Right forelimb (tissue), 1 donor: ENCODE data around the gene CSK.
"Not testable (repeated sequence)": the region's sequence is repeated elsewhere in the genome, so short reads cannot be mapped to it uniquely, and the experiment has no call there.

Source experiments
- DNase-seq: peaks from one replicate; pipeline ENCODE4 v3.0.0-alpha.2; 2018

CSK gene

DNA sequence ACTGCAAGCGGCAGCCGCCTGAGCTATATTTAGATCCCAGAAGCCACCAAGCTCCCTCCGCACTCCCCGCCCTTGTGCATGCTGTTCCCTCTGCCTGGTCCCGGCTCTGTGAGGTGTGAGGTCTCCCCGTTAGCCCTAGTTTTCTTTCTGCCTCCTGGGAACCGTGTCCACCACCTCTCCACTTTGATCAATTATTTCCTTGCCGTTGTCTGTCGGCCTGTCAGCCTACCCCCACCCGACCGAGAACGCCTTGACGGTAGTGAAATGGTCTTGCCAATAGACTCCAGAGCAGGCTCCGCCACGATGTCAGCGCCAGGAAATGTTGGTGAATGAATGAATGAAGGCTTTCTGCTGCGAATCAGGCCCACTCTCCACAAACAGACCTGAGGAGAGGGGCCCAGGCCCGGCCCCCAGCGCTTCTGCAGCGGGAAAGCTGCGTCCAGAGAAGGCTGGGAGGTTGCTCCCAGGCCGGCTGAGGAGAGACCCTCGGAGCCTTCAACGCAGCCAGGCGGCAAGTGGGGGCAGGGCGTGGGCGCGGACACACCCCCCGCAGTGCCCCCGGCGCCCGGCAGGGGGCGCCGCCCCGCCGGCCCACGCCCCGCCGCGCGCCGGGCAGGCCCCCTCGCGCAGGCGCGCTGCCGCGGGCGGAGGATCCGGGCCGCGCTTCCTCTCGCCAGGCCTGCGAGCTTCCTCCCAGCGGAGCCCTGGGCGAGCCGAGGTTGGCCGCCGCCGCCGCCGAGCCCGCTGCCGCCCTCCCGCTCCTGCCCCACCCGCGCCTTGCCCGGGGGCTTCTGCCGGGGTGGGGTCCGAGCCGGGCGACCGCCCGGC, at the start of gene CSK:
Gene CSK, plus strand, starts transcription at position 650 of the 828 bp plus-strand sequence. CDS start 16,218 bp downstream, outside the sequence.
- peak; percentile 87 for DNase-seq

DNA sequence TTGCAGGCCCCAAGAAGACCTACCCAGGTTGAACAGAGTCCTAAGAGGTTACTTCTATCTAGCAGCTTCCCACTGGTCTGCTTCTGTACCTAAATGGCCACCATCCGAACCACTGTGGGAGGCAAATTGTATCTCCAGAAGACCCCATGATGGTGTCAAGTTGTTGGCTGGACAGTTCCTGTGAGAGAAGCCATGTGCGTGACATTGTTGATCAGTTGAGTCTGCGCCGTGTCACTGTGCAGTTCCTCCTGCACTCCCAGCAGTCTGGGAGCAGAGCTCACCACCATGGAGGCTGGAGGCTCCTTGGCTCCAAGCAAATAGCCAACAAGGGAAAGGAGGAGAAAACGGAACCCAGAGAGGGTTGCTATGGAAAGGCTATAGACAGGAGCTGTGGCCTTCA, 49.0 kb upstream of the CSK start:
- DNase-seq, result no peak

DNA sequence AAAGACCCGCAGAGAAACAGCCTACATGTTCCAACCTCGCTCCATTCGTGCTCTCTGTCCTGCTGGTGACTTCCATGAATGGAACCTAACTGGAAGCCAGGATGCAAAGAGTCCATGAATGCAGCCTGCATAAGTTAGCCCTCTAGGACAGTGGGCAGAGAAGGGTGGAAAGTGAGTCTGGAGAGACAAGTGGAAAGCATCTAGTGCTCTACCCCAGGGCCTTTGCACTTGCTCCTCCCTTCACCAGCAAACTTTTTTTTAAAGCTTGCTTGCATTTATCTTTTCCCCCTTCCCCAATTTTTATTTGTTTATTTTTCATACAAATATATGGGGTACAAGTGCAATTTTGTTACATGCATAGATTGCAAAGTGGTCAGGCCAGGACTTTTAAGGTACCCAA, 48.6 kb upstream of the CSK start:
- no peak for DNase-seq

DNA sequence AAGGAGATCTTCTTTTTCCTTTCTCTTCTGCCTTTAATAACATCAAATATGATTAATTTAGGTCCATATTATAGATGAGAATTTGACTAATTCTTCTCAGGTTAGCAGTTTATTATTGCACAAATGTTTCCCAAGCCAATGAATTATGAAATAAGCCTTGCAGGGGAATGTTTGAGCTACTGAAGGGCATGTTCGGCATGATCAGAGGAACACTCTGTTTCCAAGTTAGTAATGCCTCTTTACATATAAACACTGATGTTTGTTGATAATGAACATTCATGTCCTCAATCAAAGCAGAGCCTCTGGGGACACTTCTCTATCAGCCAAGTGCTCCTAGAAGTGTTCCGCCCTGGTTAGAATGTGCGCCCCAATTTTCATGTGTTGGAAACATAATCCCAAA, 46.6 kb upstream of the CSK start:
- DNase-seq, result no peak

DNA sequence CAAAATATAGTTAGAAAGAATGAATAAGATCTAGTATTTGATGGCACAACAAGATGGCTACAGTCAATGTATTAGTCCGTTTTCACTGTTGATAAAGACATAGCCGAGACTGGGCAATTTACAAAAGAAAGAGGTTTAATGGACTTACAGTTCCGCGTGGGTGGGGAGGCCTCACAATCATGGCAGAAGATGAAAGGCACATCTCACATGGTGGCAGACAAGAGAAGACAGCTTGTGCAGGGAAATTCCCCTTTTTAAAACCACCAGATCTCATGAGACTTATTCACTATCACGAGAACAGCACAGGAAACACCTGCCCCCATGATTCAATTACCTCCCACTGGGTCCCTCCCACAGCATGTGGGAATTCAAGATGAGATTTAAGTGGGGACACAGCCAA, 43.6 kb upstream of the CSK start:
- not testable (repeated sequence) for DNase-seq

DNA sequence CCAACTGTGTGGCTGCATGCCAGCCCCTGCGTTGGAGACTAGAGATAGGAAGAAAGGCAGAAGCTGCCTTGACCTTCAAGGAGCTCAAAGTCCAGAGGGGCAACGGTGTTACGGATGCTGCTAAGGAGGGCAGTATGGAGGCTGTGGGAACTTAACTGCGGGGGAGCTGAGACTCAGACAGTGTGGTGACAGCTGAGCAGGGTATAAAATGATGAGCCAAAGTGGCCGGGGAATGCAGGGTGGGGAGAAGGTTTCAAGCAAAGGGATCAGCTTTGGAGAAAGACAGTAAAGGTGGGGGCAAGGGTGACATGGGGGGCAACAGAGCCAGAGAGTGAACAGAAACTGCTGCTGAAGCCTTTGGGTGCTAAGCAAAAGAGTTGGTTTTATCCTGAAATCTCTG, 39.5 kb upstream of the CSK start:
- DNase-seq, result no peak

DNA sequence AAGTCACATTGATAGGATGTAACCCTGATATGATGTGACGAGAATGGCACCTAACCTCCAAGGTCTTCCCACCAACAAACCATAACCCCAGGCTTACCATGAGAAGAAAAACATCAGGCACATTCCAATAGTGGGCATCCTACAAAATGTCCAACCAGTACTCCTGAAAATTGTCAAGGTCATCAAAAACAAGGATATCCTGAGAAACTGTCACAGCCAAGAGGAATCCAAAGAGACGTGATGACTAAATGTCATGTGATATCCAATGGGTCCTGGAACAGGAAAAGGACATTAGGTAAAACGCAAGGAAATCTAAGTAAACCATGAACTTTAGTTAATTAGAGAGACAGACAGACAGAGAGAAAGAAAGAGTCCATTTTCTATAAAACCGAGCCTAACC, 35.5 kb upstream of the CSK start:
- DNase-seq, result no peak

DNA sequence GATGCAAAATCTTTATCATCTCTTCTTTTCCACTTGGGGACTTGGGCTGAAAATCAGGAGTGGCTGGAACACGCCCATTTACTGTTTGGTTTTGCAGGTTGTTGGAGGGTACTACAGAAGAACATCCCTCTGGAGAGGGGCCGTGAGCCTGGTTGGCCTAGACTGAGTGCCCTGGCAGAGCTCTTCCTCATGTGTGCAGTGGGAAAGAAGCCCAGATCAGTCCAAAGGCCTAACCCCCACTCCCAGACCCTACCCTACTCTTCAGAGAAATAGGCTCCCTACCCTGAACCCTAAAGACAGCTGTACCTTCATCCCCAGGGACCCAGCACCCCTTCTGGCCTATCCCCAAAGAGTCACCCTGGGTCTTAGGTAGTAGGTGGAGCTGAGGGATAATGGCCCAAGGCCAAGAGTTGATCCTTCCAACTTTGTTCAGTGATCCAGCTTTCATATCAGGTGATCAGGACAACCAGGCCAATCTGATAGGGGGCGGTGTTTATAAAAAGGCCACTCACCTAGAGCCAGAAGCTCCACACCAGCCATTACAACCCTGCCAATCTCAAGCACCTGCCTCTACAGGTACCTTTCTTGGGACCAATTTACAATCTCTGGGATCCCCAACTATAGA, 33.4 kb upstream of the CSK start, which contains the start of gene CYP1A2:
Gene CYP1A2, plus strand, starts transcription at position 524 of the 625 bp plus-strand sequence. CDS start 894 bp downstream, outside the sequence.
- no peak for DNase-seq

DNA sequence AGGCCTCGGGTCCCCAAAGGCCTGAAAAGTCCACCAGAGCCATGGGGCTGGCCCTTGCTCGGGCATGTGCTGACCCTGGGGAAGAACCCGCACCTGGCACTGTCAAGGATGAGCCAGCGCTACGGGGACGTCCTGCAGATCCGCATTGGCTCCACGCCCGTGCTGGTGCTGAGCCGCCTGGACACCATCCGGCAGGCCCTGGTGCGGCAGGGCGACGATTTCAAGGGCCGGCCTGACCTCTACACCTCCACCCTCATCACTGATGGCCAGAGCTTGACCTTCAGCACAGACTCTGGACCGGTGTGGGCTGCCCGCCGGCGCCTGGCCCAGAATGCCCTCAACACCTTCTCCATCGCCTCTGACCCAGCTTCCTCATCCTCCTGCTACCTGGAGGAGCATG, 32.0 kb upstream of the CSK start:
- no peak for DNase-seq

DNA sequence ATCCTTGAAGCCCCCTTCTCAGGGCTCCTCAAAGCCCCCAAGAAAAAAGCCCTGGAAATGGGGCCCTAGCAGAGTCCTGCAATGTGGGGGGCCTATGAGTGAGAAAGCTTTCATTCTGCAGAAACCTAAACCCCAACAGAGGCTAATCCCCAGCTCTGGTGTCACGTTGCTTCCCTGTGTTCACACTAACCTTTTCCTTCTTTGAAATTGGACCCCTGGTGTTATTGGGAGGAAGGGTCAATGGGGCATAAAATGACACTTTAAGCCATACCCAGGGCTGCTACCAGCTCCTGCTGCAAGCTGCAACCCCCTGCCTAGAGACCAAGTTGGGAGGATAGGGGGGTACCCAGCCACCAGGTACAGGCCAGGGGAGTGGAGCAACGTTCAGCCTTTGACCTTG, 31.1 kb upstream of the CSK start:
- DNase-seq, result no peak

DNA sequence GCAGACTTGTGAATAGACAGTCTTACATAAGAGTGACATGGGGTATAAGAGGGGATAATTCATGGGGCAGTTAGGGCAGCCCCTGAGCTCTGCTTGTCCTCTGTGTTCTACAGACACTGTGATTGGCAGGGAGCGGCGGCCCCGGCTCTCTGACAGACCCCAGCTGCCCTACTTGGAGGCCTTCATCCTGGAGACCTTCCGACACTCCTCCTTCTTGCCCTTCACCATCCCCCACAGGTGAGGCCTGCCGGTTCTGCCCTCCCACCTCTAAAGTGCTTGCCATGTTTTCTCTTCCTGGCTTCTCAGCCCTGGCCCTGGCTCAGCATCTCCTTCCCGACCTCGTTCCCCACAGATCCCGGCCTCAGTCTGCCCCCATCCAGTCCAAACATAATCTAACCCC, 29.9 kb upstream of the CSK start:
- no peak for DNase-seq

DNA sequence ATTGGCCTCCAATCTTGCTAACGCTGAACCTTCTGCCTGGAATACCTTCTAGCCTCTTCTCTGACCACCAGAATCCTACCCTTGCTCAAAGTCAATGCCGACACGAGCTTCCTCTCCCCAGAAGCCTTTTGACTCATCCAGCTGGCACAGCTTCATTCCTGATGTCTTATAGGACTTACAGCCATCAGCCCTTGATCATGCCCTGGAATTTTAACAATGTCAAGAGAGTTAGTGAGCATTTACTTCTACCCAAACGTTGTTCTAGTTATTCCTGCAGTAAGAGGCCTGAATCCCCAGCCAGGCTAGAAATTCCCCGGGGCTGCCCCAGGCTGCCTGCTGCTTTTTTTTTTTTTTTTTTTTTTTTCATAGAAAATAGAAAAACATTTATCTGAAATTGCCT, 29.3 kb upstream of the CSK start:
- no peak for DNase-seq

DNA sequence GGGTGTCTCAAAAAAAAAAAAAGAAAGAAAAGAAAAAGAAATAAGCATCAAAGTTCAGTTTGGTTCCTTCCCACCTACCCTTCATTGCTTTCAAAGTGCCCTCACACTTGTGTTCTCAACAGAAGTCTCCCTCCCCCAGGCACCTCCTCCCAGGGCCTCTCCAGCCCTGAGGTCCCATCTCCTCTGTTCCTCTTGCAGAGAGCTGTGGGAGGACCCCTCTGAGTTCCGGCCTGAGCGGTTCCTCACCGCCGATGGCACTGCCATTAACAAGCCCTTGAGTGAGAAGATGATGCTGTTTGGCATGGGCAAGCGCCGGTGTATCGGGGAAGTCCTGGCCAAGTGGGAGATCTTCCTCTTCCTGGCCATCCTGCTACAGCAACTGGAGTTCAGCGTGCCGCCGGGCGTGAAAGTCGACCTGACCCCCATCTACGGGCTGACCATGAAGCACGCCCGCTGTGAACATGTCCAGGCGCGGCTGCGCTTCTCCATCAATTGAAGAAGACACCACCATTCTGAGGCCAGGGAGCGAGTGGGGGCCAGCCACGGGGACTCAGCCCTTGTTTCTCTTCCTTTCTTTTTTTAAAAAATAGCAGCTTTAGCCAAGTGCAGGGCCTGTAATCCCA, 27.2 kb upstream of the CSK start:
- no peak for DNase-seq

DNA sequence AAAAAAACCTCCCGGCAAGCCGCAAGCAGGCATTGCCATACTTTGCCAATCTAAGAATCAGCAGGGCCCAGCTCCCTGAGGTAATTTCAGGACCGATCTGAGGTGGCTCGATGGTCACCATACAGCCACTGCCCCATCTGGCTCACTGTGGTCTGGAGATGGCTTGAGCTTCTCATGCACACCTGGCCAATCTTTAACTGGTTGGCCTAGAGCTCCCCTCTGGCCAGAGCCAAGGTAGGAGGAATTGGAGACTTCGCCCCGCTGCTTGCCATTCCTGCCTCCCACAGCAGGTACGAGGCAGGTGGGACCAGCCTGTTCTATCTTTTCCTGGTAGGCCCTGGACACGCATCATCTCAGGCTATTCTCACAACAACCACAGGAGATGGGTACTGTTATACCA, 23.1 kb upstream of the CSK start:
- no peak for DNase-seq

DNA sequence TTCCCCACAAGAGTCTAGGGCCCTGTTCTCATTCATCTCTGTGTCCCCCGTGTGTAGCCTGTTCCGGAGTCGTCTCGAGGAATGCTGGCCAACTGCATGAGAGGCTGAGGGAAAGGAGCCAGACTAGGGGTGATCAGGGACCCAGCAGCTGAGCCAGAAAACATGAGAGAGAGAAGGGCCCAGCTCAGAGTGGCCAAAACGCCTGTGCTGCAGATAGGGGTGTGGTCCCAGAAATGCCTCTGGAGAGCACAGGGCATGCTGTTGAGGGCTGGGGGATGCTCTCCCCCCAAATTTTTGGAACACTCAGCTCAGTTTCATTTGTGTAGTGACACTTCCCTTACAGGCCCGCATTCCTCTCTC, 19.1 kb upstream of the CSK start:
- DNase-seq, result no peak

DNA sequence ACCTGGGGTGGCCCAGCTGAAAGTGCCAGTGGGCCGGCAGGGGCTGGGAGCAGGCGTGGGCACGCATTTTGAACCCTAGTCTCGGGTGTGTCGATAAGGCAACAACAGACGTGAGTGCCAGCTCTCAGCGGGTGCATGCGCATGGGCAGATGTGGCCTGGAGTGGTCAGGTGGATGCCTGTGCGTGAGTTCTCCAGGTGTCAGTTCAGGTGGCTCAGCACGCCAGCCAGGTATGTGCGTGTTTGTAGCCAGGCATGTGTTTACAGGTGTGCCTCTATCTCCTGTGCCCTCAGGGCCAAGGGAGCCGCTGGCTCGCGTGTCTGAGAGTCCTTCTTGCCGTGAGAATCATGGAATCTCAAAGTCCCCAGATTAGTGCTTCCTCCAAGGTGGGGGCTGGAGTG, 18.5 kb upstream of the CSK start:
- no peak for DNase-seq

DNA sequence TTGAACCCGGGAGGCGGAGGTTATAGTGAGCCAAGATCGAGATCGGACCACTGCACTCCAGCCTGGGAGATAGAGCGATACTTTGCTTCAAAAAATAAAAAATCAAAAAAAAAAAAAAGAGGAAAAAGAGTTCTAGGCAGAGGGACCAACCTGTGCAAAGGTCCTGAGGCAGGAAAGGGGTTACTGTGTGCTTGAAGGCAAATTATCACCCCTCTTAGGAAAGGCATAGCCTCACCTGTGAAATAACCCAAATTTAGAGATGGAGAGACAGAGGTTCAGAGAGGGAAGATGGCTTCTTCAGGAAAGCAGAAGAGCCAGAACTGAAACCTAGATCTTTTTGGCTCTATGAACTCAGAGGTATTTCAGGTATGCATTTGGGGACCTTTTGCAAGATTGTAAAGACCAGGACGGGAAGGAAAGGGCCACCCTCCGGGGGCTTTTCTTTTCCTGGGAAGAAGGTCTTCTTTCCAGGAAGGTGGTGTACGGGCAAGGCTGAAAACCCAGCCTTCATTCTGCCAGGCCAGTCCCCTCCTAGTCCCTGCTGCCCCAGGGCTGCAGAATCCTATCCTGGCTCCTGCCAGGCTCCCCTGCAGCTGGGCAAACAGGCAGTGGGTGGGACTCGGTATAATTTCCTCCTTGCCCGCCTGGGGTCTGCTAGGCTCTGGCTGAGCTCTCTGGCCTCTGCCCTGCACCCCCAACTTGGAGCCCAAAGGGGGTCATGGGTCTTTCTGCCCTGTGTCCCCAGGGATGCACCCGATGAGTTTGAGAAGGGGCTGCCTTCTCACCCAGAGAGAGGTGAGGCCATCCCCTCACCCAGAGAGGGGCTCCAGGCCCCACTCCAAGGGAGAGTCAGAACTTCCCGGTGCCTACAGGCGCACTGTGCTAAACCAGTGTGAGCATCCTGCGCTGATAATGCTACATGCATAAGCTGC, 14.4 kb upstream of the CSK start:
- no peak for DNase-seq

DNA sequence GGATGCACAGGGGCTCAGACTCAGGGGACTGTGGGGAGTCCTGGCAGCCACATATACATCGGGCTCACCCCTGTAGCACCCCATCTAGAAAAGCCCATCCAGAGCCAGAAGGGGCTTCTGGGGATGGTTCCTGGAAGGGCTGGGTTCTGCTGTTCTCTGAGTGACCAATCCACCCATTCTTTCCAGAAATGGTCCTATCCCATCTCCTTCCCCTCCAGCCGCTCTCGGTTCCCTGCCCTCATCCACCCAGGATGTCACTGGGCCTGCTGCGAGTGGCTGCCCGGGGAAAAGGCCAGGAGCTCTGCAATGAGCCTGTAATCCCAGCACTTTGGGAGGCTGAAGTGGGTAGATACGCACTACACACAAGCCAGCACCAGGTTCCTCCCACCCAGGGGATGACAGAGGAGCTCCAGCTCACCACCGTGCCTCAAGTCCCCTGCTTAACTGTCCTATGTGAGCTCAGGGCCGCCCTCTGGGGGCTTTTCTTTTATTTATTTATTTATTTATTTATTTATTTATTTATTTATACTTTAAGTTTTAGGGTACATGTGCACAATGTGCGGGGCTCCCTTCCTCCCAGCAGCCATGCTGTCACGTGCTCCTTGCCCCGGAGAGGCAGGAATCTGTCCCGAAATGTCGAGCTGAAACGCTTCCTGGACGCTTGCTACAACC, 13.6 kb upstream of the CSK start:
- DNase-seq, result no peak

DNA sequence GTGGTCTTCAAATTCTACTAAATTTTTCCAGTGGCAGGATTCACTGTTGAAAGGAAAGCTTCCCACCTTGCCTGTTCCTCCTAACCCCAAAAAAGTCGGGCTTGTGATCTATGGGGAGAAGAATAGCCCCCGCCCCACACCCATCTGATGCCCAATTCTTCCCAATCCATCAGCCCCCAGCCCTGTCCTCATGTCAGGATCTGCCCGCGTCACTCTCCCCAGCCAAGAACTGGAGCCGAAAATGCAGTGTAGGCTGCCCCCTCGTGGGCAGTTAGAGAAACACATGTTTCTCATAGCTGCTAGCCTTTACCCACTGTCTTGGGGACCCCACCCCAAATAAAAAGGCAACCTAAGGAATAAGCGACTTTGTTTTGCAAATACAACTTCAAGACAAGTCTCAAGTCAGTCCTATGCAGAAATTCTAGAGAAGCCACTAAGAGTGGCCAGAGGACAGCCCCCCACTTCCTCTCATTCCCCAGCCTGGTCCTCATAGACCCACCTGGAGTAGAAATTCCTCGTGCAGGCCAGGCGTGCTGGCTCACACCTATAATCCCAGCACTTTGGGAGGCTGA, 13.0 kb upstream of the CSK start:
- DNase-seq, result no peak

DNA sequence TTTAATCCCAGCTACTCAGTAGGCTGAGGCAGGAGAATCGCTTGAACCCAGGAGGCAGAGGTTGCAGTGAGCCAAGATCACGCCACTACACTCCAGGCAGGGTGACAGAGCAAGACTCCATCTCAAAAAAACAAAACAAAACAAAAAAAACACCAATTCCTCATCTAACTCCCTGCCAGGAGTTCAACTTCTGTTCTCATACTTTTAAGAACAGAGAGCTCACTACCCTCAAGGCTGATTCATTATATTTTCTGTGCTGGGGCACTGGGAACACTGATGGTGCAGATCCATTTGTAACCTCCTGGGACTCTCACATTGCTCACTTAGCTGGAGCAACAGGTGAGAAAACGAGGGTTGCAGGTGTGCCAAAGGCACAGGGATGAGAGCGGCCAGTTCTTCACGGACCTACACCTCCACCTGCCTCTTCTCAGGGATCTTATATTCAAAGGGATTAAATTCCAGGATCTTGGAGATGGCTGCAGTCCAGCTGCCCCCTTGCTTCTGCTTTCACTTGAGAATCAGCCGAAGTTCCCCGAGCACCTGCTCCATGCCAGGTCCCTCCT, 12.3 kb upstream of the CSK start:
- DNase-seq, result no peak

DNA sequence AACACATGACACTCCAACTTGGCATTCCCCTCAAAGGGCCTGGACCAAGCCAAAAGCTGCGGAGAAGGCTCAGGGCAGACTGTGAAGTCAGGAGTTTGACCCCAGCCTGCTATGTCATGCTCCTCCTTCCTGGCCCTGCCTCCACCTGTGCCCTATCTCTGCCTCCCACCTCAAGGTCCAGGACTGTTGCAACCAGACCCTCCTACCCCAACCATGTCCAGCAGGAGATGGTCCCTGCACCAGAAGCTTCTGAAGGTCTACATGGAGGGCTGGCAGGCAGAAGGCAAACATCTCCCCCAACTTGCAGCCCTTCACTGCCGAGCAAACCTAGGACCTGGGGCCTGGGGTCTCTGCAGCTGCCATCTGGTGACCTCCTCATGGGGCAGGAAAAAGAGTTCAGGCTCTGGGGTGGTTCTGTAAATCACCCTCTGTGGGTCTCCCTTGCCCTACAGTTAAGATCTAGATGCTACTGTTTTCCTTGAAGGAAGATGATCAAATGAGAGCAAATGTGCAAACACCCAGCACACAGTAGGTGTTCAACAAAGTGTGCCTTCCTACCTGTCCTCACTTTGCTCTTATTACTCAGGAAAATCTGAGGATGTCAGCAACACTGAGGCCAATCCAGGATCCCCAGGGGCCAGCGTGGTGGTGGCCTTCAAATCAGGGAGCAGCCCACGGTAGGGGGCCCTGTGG, 11.5 kb upstream of the CSK start:
- no peak for DNase-seq
